Stimulated activated CD8-positive, alpha-beta memory T cell treated with anti-CD3 and anti-CD28 coated beads, Interleukin-15, amount 100 ng/mL, for 24 hours (primary cell): Measurements from ENCODE around the gene FITM2.
"Not testable (repeated sequence)": the region's sequence is repeated elsewhere in the genome, so short reads cannot be mapped to it uniquely, and the experiment has no call there.

Experiments
- DNase-seq: peaks from one replicate; pipeline ENCODE4 v3.0.0-alpha.2; 2020; ENCODE audit warnings: low read depth

Gene FITM2

GRCh38 chr20:44310664-44311639 lies at the start of gene FITM2:
TSS of gene FITM2 (minus strand) at chr20:44311202. CDS start at chr20:44311148, 54 bp downstream.
- peak; percentile 99 for DNase-seq

- DNase-seq = no peak
Measured at GRCh38 chr20:44360221-44360620, 49.2 kb upstream of the FITM2 start.

- no peak for DNase-seq
Measured at GRCh38 chr20:44358776-44359175, 47.8 kb upstream of the FITM2 start.

- no peak for DNase-seq
Measured at GRCh38 chr20:44357555-44358125, 46.6 kb upstream of the FITM2 start.

- no peak for DNase-seq
Measured at GRCh38 chr20:44357020-44357419, 46.0 kb upstream of the FITM2 start.

- no peak for DNase-seq
Measured at GRCh38 chr20:44356353-44356723, 45.3 kb upstream of the FITM2 start.

- no peak for DNase-seq
Measured at GRCh38 chr20:44355498-44356352, 44.7 kb upstream of the FITM2 start, which contains the start of gene HNF4A. TSS of gene HNF4A (plus strand) at chr20:44355699. CDS start at chr20:44355805, 106 bp downstream.

GRCh38 chr20:44354979-44355497 lies 44.0 kb upstream of the FITM2 start:
- no peak for DNase-seq

GRCh38 chr20:44350567-44350966 lies 39.6 kb upstream of the FITM2 start:
- DNase-seq = no peak

- DNase-seq = no peak
Measured at GRCh38 chr20:44349349-44349748, 38.3 kb upstream of the FITM2 start.

- no peak for DNase-seq
Measured at GRCh38 chr20:44348168-44348659, 37.2 kb upstream of the FITM2 start.

GRCh38 chr20:44345941-44346340 lies 34.9 kb upstream of the FITM2 start:
- DNase-seq = not testable (repeated sequence)

- DNase-seq = no peak
Measured at GRCh38 chr20:44345147-44345546, 34.1 kb upstream of the FITM2 start.

- no peak for DNase-seq
Measured at GRCh38 chr20:44344723-44345122, 33.7 kb upstream of the FITM2 start.

GRCh38 chr20:44343162-44343675 lies 32.2 kb upstream of the FITM2 start:
- no peak for DNase-seq

GRCh38 chr20:44342248-44342647 lies 31.2 kb upstream of the FITM2 start:
- DNase-seq = no peak

- no peak for DNase-seq
Measured at GRCh38 chr20:44336725-44337380, 25.9 kb upstream of the FITM2 start, which contains the start of gene R3HDML. TSS of gene R3HDML (plus strand) at chr20:44337043. CDS start at chr20:44337158, 115 bp downstream.

GRCh38 chr20:44336086-44336485 lies 25.1 kb upstream of the FITM2 start:
- no peak for DNase-seq

GRCh38 chr20:44335675-44336074 lies 24.7 kb upstream of the FITM2 start:
- no peak for DNase-seq

- DNase-seq = no peak
Measured at GRCh38 chr20:44334709-44335108, 23.7 kb upstream of the FITM2 start.

- DNase-seq = no peak
Measured at GRCh38 chr20:44334306-44334705, 23.3 kb upstream of the FITM2 start.
